Measurements from ENCODE around the gene PSEN2. TPM values are rescaled to one million over a fixed set of nuclear protein-coding genes. Genes with fewer than 3 reads are reported as not detected.

PSEN2 gene
- total and polyA plus RNA-seq, 2 of the 8 experiments (the other 6 are each of a cell fraction or from before 2014, with no cell fraction given): 22.9 to 29.0 TPM

DNA sequence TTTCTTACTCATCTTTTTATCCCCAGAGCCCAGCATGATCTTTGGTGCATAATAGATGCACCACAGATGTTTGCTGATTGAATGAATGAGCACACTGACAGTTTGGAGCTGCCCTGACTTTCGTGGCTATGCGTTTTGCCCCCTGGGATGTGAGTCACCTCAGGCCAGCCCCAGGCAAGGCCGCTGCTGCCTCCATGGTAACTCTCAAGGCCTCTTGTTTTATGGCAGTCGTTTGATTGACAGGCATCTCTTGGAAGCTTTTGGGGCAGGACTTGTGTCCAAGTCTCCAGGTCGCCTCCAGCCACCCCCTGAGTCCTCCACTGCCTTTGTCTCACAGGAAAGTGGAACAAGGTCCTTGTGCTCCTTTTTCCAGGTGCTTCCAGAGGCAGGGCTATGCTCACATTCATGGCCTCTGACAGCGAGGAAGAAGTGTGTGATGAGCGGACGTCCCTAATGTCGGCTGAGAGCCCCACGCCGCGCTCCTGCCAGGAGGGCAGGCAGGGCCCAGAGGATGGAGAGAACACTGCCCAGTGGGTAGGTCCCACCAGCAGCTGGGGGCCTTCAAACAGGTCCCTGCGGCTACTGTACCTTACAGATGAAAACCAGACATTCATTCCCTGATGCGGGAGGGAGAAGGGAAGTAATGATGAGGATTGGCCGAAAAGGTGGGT is 11.2 kb downstream of the PSEN2 start (continued):
- TF ChIP-seq, protein P1, sequence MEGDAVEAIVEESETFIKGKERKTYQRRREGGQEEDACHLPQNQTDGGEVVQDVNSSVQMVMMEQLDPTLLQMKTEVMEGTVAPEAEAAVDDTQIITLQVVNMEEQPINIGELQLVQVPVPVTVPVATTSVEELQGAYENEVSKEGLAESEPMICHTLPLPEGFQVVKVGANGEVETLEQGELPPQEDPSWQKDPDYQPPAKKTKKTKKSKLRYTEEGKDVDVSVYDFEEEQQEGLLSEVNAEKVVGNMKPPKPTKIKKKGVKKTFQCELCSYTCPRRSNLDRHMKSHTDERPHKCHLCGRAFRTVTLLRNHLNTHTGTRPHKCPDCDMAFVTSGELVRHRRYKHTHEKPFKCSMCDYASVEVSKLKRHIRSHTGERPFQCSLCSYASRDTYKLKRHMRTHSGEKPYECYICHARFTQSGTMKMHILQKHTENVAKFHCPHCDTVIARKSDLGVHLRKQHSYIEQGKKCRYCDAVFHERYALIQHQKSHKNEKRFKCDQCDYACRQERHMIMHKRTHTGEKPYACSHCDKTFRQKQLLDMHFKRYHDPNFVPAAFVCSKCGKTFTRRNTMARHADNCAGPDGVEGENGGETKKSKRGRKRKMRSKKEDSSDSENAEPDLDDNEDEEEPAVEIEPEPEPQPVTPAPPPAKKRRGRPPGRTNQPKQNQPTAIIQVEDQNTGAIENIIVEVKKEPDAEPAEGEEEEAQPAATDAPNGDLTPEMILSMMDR (IDR thresholded peaks at IDR 0.05; ENCODE audit: control extremely low read depth in 1 of 3, insufficient read depth in 1 of 3, low read depth in 1 of 3, low read length in 3 of 3): no peak
- no peak for TF ChIP-seq SIX5 (IDR thresholded peaks at IDR 0.05; ENCODE audit: low read depth, low read length)
